Measurements from ENCODE around the gene ACSL5. TPM values are rescaled to one million over a fixed set of nuclear protein-coding genes. Genes with fewer than 3 reads are reported as not detected.

ACSL5 gene
- total RNA-seq, 4 donors from 2014 or later, result 91.6 to 315 (median 178) TPM

GRCh38 chr10:112360308-112361270 lies 13.3 kb upstream of the ACSL5 start:
- DNase-seq, result peak; percentile 82
- 31 to 41% methylated on average over 8 to 13 of the region's 13 CpGs for WGBS, 2 donors (ENCODE audit: low coverage in 1 of 2)
- intact Hi-C loops (cut with DNase I; ENCODE audit: low total_unique reads), result no loop called here
- H3K27me3 ChIP-seq, result no peaks in the 10 kb centered on the region
- in situ Hi-C loops (cut with MboI; ENCODE audit: low pct_ligation_motif_present in 1 of 4, low pct_unique_long_range_greater_than_20kb in 1 of 4, low sequenced_read_pairs in 3 of 4), result no loop called here
- no peaks in the 10 kb centered on the region for H3K36me3 ChIP-seq
- no peaks in the 10 kb centered on the region for H3K9me3 ChIP-seq
- H3K4me1 ChIP-seq, result peaks cover 32 to 63% (median 51%) of the 10 kb centered on the region in 4 donors
- TF ChIP-seq EP300 (IDR thresholded peaks at IDR 0.05; ENCODE audit: low read depth) (no peak), POLR2A (IDR thresholded peaks at IDR 0.05) (no peak), CTCF (IDR thresholded peaks at IDR 0.05) (no peak), POLR2AphosphoS5 (IDR thresholded peaks at IDR 0.05) (peak in 1 of 3 donors; percentile 29)
- H3K4me3 ChIP-seq, result no peak overlapping the region
- peak overlapping the region; percentile 87 to 91 (median 90) for H3K27ac ChIP-seq

DNA sequence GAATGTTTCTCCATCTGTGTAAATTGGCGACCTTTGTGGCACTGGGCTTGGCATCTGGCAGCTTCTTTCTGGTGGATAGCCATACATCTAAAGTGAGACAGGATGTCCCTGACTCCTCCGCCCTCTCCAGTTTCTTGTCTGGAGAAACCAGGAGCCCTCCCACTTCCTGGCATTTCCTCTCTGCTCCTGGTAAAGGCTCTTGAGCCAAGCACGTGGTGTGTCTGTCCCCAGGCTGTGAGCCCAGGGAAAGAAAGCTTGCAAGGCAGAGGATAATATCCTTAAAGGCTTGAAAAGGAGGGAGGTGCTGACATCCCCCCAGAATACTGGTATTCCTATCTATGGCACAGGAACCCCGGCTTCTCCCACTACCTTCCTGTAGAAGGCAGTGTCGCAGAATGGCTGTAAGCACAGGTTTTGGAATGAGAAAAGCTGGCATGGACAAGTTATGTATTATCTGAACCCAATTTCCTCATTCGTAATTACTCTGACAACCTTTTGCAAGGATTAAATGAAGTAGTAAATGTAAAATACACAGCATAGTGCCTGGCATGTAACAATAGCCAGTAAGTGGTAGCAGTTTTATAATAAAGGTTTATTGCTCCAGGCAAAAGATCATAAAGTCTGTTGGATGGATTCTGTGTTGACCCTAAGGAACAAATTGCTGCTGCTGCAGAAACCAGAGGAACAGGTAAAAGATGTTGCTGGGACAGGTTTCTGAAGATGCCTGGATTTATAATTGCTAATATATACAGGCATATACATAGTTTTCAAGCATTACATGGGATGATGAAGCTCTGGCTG lies 11.8 kb upstream of the ACSL5 start:
- peak; percentile 70 for DNase-seq
- H3K27ac ChIP-seq, result peak overlapping the region; percentile 87 to 91 (median 90)
- no peaks in the 10 kb centered on the region for H3K36me3 ChIP-seq
- in situ Hi-C loops (cut with MboI; ENCODE audit: low pct_ligation_motif_present in 1 of 4, low pct_unique_long_range_greater_than_20kb in 1 of 4, low sequenced_read_pairs in 3 of 4), result no loop called here
- no peaks in the 10 kb centered on the region for H3K9me3 ChIP-seq
- H3K4me1 ChIP-seq, result peaks cover 37 to 69% (median 53%) of the 10 kb centered on the region in 4 donors
- H3K27me3 ChIP-seq, result no peaks in the 10 kb centered on the region
- 35 to 39% methylated on average over 6 of the region's 6 CpGs for WGBS, 2 donors (ENCODE audit: low coverage in 1 of 2)
- no peak overlapping the region for H3K4me3 ChIP-seq
- intact Hi-C loops (cut with DNase I; ENCODE audit: low total_unique reads), result no loop called here
- peak in 2 of 3 donors; percentile 3 to 61 for TF ChIP-seq POLR2AphosphoS5 (IDR thresholded peaks at IDR 0.05)
- peak in 2 of 5 experiments; percentile 20 to 46 for TF ChIP-seq CTCF (IDR thresholded peaks at IDR 0.05)
- peak; percentile 44 for TF ChIP-seq EP300 (IDR thresholded peaks at IDR 0.05; ENCODE audit: low read depth)
- TF ChIP-seq POLR2A (IDR thresholded peaks at IDR 0.05), result peak; percentile 31

GRCh38 chr10:112362833-112363232 lies 11.1 kb upstream of the ACSL5 start:
- no peaks in the 10 kb centered on the region for H3K27me3 ChIP-seq
- H3K27ac ChIP-seq, result peak overlapping the region; percentile 87 to 91 (median 90)
- peak; percentile 60 for DNase-seq
- intact Hi-C loops (cut with DNase I; ENCODE audit: low total_unique reads) (no loop called here), in situ Hi-C loops (cut with MboI; ENCODE audit: low pct_ligation_motif_present in 1 of 4, low pct_unique_long_range_greater_than_20kb in 1 of 4, low sequenced_read_pairs in 3 of 4) (no loop called here)
- H3K9me3 ChIP-seq, result no peaks in the 10 kb centered on the region
- H3K36me3 ChIP-seq, result no peaks in the 10 kb centered on the region
- peaks cover 37 to 69% (median 53%) of the 10 kb centered on the region in 4 donors for H3K4me1 ChIP-seq
- TF ChIP-seq EP300 (IDR thresholded peaks at IDR 0.05; ENCODE audit: low read depth) (no peak), POLR2AphosphoS5 (IDR thresholded peaks at IDR 0.05) (no peak), CTCF (IDR thresholded peaks at IDR 0.05) (no peak), POLR2A (IDR thresholded peaks at IDR 0.05) (no peak)
- H3K4me3 ChIP-seq, result no peak overlapping the region
- 29 to 34% methylated on average over 8 of the region's 8 CpGs for WGBS, 2 donors (ENCODE audit: low coverage in 1 of 2)

Measured in transverse colon (tissue), 4 donors.